Natural killer cell (primary cell): ENCODE data around the gene ATP2A1. TPM values are rescaled to one million over a fixed set of nuclear protein-coding genes. Genes with fewer than 3 reads are reported as not detected.

ENCODE experiments used
- ATAC-seq, 3 donors: fragments of 150-1000 bp in 2 of 3; fragments of 200-7000 bp in 1 of 3; cut with Tn5 transposase; 1 replicate in 1 of 3; 2 replicates in 2 of 3; pipeline ENCODE4 v1.10.0; 2021; ENCODE audit warnings: mild to moderate bottlenecking in 2 of 3, moderate library complexity in 2 of 3
- DNase-seq, 2 donors: peaks; one replicate each; pipeline versions ENCODE4 v3.0.0 to v3.0.0-alpha.2; 2013 to 2021; ENCODE audit warnings: mixed read lengths in 1 of 2
- H3K27ac ChIP-seq: one replicate; pipeline ENCODE4 v1.5.1; 2013; ENCODE audit warnings: mild to moderate bottlenecking, low read length
- H3K27me3 ChIP-seq: one replicate; pipeline ENCODE4 v1.6.1; 2013; ENCODE audit warnings: low read length; ENCODE audit not compliant: control insufficient read depth, insufficient read depth
- H3K36me3 ChIP-seq: one replicate; pipeline ENCODE4 v1.6.1; 2013; ENCODE audit warnings: low read length; ENCODE audit not compliant: control insufficient read depth, insufficient read depth
- H3K4me1 ChIP-seq: one replicate; pipeline ENCODE4 v1.6.1; 2013; ENCODE audit warnings: low read length; ENCODE audit not compliant: control insufficient read depth, insufficient read depth
- H3K4me3 ChIP-seq: one replicate; pipeline ENCODE4 v1.5.1; 2013; ENCODE audit warnings: low read length
- H3K9me3 ChIP-seq: one replicate; pipeline ENCODE4 v1.6.1; 2013; ENCODE audit warnings: low read length; ENCODE audit not compliant: control insufficient read depth, insufficient read depth
- H3K27ac Mint-ChIP-seq, 2 donors: one replicate each; pipeline ENCODE4 v1.8.0; 2022; ENCODE audit warnings: mild to moderate bottlenecking in 2 of 2, mixed read lengths in 2 of 2, moderate library complexity in 1 of 2
- H3K27me3 Mint-ChIP-seq, 2 donors: one replicate each; pipeline ENCODE4 v1.8.0; 2022; ENCODE audit warnings: low read depth in 2 of 2, mixed read lengths in 2 of 2
- H3K36me3 Mint-ChIP-seq: one replicate; pipeline ENCODE4 v1.8.0; 2022; ENCODE audit warnings: mixed read lengths
- H3K4me1 Mint-ChIP-seq, 2 donors: one replicate each; pipeline ENCODE4 v1.8.0; 2022; ENCODE audit warnings: mixed read lengths in 2 of 2
- H3K4me3 Mint-ChIP-seq: one replicate; pipeline ENCODE4 v1.8.0; 2022; ENCODE audit warnings: mild to moderate bottlenecking, moderate library complexity, mixed read lengths
- H3K9me3 Mint-ChIP-seq, 2 donors: one replicate each; pipeline ENCODE4 v1.8.0; 2022; ENCODE audit warnings: mixed read lengths in 2 of 2
- CTCF ChIP-seq: fragments of 200-600 bp; IDR thresholded peaks from one replicate; pipeline ENCODE4 v1.8.0; 2022; ENCODE audit warnings: antibody characterized with exemption
- WGBS: methylation state at CpG from one replicate; pipeline ENCODE4 v1.1.7; 2013; ENCODE audit warnings: missing lambda C conversion rate; ENCODE audit not compliant: insufficient coverage; 5-methylcytosine and 5-hydroxymethylcytosine counted together
- intact Hi-C: fragments of 100-400 bp; cut with micrococcal nuclease; formaldehyde crosslinking; loops from one replicate; pipeline ENCODE4 v1.14.2; 2022
- total RNA-seq, 4 donors: library from RNA; stranded (reverse); fragments of 120-200 nt in 1 of 4; gene quantifications; one replicate each; pipeline versions ENCODE4 v1.2.3 to v1.2.4, GENCODE V29; 2013 to 2022

The ATP2A1 gene
- total RNA-seq, 3 donors from 2014 or later (not counting 1 experiment from before 2014, with no cell fraction given): 0.75 to 2.5 (median 1.3) TPM

GRCh38 chr16:28905229-28905754, 27.0 kb downstream of the ATP2A1 start:
- no peaks in the 10 kb centered on the region for H3K9me3 ChIP-seq
- no peak for DNase-seq
- Mint-ChIP-seq H3K27ac (no peak overlapping the region), H3K4me1 (peaks cover 0 to 10% of the 10 kb centered on the region in 2 donors), H3K36me3 (no peaks in the 10 kb centered on the region), H3K9me3 (no peaks in the 10 kb centered on the region), H3K4me3 (no peak overlapping the region), H3K27me3 (no peaks in the 10 kb centered on the region)
- no peaks in the 10 kb centered on the region for H3K27me3 ChIP-seq
- TF ChIP-seq CTCF: no peak
- WGBS: 97% methylated on average over 7 of the region's 9 CpGs
- H3K36me3 ChIP-seq: peaks cover 14% of the 10 kb centered on the region
- peaks cover 16% of the 10 kb centered on the region for H3K4me1 ChIP-seq
- no peak for ATAC-seq
- no peak overlapping the region for H3K27ac ChIP-seq
- no peak overlapping the region for H3K4me3 ChIP-seq
- intact Hi-C loops: no loop called here

GRCh38 chr16:28905800-28906372, 27.6 kb downstream of the ATP2A1 start:
- 97% methylated on average over 23 of the region's 24 CpGs for WGBS
- peaks cover 16% of the 10 kb centered on the region for H3K4me1 ChIP-seq
- H3K27me3 ChIP-seq: no peaks in the 10 kb centered on the region
- peaks cover 20% of the 10 kb centered on the region for H3K36me3 ChIP-seq
- no peak overlapping the region for H3K4me3 ChIP-seq
- no peaks in the 10 kb centered on the region for H3K36me3 Mint-ChIP-seq
- H3K27me3 Mint-ChIP-seq: no peaks in the 10 kb centered on the region
- DNase-seq (no peak), ATAC-seq (no peak)
- H3K4me3 Mint-ChIP-seq: no peak overlapping the region
- no peaks in the 10 kb centered on the region for H3K9me3 Mint-ChIP-seq
- no peak for TF ChIP-seq CTCF
- no peaks in the 10 kb centered on the region for H3K9me3 ChIP-seq
- H3K27ac ChIP-seq: no peak overlapping the region
- H3K27ac Mint-ChIP-seq: no peak overlapping the region
- peaks cover 0 to 10% of the 10 kb centered on the region in 2 donors for H3K4me1 Mint-ChIP-seq
- intact Hi-C loops: no loop called here

GRCh38 chr16:28910086-28911031, 32.1 kb downstream of the ATP2A1 start:
- 87% methylated on average over 19 of the region's 19 CpGs for WGBS
- Histone ChIP-seq H3K4me1 (no peaks in the 10 kb centered on the region), H3K9me3 (no peaks in the 10 kb centered on the region), H3K36me3 (peaks cover 39% of the 10 kb centered on the region), H3K27me3 (no peaks in the 10 kb centered on the region), H3K27ac (no peak overlapping the region), H3K4me3 (no peak overlapping the region)
- intact Hi-C loops: no loop called here
- Mint-ChIP-seq H3K4me3 (no peak overlapping the region), H3K27ac (no peak overlapping the region), H3K27me3 (no peaks in the 10 kb centered on the region), H3K9me3 (no peaks in the 10 kb centered on the region), H3K4me1 (no peaks in the 10 kb centered on the region), H3K36me3 (no peaks in the 10 kb centered on the region)
- ATAC-seq: no peak
- no peak for TF ChIP-seq CTCF
- DNase-seq: no peak
